Caco-2 (cell line): Measurements from ENCODE around the gene PLB1. TPM values are rescaled to one million over a fixed set of nuclear protein-coding genes. Genes with fewer than 3 reads are reported as not detected.

Source experiments
- BruUV-seq: library from RNA; stranded (reverse); fragments of 400-500 nt; replicated peaks from 2 replicates; lab custom pipeline; 2021; lab: Mats Ljungman, UMichigan
- CTCF ChIA-PET: fragments of 300-600 bp; sonication (Branson Sonifier 250); formaldehyde crosslinking; loops from one replicate; lab custom pipeline; 2022; ENCODE audit warnings: antibody characterized with exemption; lab: Charles Lee
- POLR2A ChIA-PET: fragments of 300-600 bp; sonication (Branson Sonifier 250); formaldehyde crosslinking; loops from one replicate; lab custom pipeline; 2022; ENCODE audit warnings: antibody characterized with exemption; lab: Charles Lee
- DNase-seq, 2 experiments: peaks; one replicate each; pipeline versions ENCODE4 v3.0.0 to v3.0.0-alpha.2; 2020 to 2022
- H3K27me3 ChIP-seq: replicated peaks from 2 replicates; pipeline ENCODE4 v1.6.0; 2011; ENCODE audit warnings: low read length; ENCODE audit not compliant: control insufficient read depth, insufficient read depth
- H3K36me3 ChIP-seq: 2 replicates; pipeline ENCODE4 v1.5.1; 2011; ENCODE audit warnings: low read length; ENCODE audit not compliant: control insufficient read depth, insufficient read depth
- H3K4me1 ChIP-seq: fragments of 250-450 bp; sonication (Bioruptor Pico); 2 replicates; pipeline ENCODE4 v1.5.1; 2020; ENCODE audit warnings: mild to moderate bottlenecking
- H3K4me3 ChIP-seq: 2 replicates; pipeline ENCODE4 v1.5.1; 2011; ENCODE audit warnings: low read depth, mild to moderate bottlenecking, control low read depth, low read length
- H3K9me3 ChIP-seq: fragments of 250-450 bp; sonication (Bioruptor Pico); 2 replicates; pipeline ENCODE4 v1.5.1; 2020; ENCODE audit warnings: mild to moderate bottlenecking, moderate library complexity
- H3K27ac Mint-ChIP-seq: one replicate; pipeline ENCODE4 v1.8.0; 2022; ENCODE audit warnings: mixed read lengths; ENCODE audit not compliant: unreplicated experiment
- H3K27me3 Mint-ChIP-seq: one replicate; pipeline ENCODE4 v1.8.0; 2022; ENCODE audit warnings: mixed read lengths; ENCODE audit not compliant: insufficient read depth, unreplicated experiment
- H3K36me3 Mint-ChIP-seq: one replicate; pipeline ENCODE4 v1.8.0; 2022; ENCODE audit warnings: mild to moderate bottlenecking, mixed read lengths; ENCODE audit not compliant: insufficient read depth, unreplicated experiment
- H3K4me1 Mint-ChIP-seq: one replicate; pipeline ENCODE4 v1.8.0; 2022; ENCODE audit warnings: low read depth, mixed read lengths; ENCODE audit not compliant: unreplicated experiment
- H3K4me3 Mint-ChIP-seq: one replicate; pipeline ENCODE4 v1.8.0; 2022; ENCODE audit warnings: mild to moderate bottlenecking, moderate library complexity, mixed read lengths; ENCODE audit not compliant: unreplicated experiment
- H3K9me3 Mint-ChIP-seq: one replicate; pipeline ENCODE4 v1.8.0; 2022; ENCODE audit warnings: mixed read lengths; ENCODE audit not compliant: unreplicated experiment
- intact Hi-C: fragments of 100-400 bp; cut with micrococcal nuclease; formaldehyde crosslinking; loops from one replicate; pipeline ENCODE4 v1.10.0; 2022; ENCODE audit not compliant: unreplicated experiment
- total RNA-seq: library from RNA; stranded (reverse); gene quantifications from 2 replicates; pipeline ENCODE4 v1.2.3, GENCODE V29; 2022
- TF ChIP-seq, protein P1 (sequence below), 2 experiments: fragments of 200-600 bp in 1 of 2; IDR thresholded peaks; 1 replicate in 1 of 2; 2 replicates in 1 of 2; pipeline versions ENCODE4 v1.5.1 to v1.8.0; 2011 to 2022; ENCODE audit warnings: antibody characterized with exemption in 1 of 2, control low read depth in 1 of 2, inconsistent platforms in 1 of 2, low read depth in 1 of 2, low read length in 1 of 2, mild to moderate bottlenecking in 1 of 2, moderate library complexity in 1 of 2; ENCODE audit not compliant: insufficient read depth in 1 of 2, severe bottlenecking in 1 of 2, unreplicated experiment in 1 of 2

PLB1 gene
- total RNA-seq, 1 experiment from 2014 or later = 2.8 TPM

DNA sequence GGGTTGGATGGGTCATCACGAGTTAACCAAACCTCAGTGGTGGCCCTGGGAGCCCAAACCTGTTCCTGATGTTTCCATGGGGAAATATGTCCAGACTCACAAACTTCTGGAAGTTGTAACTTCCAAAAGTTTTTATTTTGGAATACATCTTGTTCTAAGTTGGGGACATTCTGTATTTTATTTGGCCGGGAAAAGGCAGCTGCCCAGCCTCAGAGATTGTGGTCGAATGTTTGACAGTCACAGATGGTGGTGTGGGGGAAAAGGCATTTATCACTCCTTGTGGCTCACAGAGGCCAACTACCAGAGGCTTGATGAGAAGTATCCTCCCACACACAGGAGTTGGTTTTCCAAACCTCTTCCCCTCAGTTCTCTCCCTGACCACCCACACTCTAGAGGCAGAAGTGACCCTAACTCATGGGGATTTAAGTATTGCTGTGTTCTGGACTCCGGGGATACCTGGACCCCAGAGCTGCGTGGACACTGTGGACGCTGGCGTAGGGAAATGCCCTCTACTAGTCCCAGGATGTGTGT lies 131.1 kb downstream of the PLB1 start:
- Mint-ChIP-seq H3K36me3 (no peaks in the 10 kb centered on the region), H3K4me3 (no peak overlapping the region), H3K9me3 (no peaks in the 10 kb centered on the region), H3K27ac (no peak overlapping the region), H3K4me1 (peaks cover 10% of the 10 kb centered on the region), H3K27me3 (no peaks in the 10 kb centered on the region)
- BruUV-seq = no TSS peak
- intact Hi-C loops = no loop called here
- TF ChIP-seq, protein P1, sequence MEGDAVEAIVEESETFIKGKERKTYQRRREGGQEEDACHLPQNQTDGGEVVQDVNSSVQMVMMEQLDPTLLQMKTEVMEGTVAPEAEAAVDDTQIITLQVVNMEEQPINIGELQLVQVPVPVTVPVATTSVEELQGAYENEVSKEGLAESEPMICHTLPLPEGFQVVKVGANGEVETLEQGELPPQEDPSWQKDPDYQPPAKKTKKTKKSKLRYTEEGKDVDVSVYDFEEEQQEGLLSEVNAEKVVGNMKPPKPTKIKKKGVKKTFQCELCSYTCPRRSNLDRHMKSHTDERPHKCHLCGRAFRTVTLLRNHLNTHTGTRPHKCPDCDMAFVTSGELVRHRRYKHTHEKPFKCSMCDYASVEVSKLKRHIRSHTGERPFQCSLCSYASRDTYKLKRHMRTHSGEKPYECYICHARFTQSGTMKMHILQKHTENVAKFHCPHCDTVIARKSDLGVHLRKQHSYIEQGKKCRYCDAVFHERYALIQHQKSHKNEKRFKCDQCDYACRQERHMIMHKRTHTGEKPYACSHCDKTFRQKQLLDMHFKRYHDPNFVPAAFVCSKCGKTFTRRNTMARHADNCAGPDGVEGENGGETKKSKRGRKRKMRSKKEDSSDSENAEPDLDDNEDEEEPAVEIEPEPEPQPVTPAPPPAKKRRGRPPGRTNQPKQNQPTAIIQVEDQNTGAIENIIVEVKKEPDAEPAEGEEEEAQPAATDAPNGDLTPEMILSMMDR (IDR thresholded peaks at IDR 0.05; ENCODE audit: insufficient read depth in 1 of 2, low read depth in 1 of 2, low read length in 1 of 2, severe bottlenecking in 1 of 2, unreplicated experiment in 1 of 2) = no peak
- DNase-seq = no peak
- Histone ChIP-seq H3K9me3 (no peaks in the 10 kb centered on the region), H3K36me3 (no peaks in the 10 kb centered on the region; the same call in 1 of the 2 replicates), H3K4me1 (peaks cover 18% of the 10 kb centered on the region), H3K4me3 (no peak overlapping the region), H3K27me3 (no peaks in the 10 kb centered on the region)
- CTCF ChIA-PET = no interaction called here
- POLR2A ChIA-PET = no interaction called here

DNA sequence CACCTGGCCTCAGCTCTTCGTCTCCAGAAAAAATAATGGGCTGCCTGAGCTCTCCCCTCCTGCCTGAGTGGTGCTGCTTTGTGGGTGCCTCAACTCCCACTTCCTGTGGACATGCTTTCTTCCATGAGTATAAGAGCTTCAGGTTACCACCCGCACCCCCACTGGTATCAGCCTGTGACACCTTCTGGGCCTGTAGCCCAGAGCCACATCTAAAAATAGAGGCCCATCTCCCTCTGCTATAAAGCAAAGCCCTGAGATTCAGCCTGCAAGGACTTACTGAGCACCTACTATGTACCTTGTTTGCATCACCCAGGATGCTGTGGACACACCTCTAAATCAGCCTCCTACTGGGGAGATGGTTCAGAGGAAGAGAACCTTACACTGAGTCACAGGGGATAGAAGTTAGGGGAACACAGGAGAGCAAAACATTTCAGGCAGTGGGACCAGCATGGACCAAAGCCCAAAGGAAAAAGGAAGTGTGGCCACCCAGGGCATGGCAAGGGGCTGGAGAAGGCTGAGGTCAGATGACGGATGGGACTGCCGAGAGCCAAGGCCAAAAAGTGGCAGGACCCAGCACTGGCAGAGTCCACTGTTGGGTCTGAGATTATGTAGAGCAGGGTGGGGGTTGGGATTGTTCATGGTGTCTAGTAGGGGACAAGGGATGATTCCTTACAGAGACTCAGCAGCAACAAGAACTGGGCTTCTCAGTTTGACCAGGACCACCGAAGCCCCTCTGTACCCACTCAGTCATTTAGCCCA lies 132.0 kb downstream of the PLB1 start:
- no peak for DNase-seq
- no TSS peak for BruUV-seq
- Mint-ChIP-seq H3K27ac (no peak overlapping the region), H3K4me1 (peaks cover 9% of the 10 kb centered on the region), H3K27me3 (no peaks in the 10 kb centered on the region), H3K36me3 (no peaks in the 10 kb centered on the region), H3K4me3 (no peak overlapping the region), H3K9me3 (no peaks in the 10 kb centered on the region)
- H3K4me3 ChIP-seq = no peak overlapping the region
- POLR2A ChIA-PET = no interaction called here
- intact Hi-C loops = no loop called here
- CTCF ChIA-PET = no interaction called here
- no peaks in the 10 kb centered on the region; the same call in 1 of the 2 replicates for H3K36me3 ChIP-seq
- H3K27me3 ChIP-seq = no peaks in the 10 kb centered on the region
- TF ChIP-seq, protein P1 (IDR thresholded peaks at IDR 0.05; ENCODE audit: insufficient read depth in 1 of 2, low read depth in 1 of 2, low read length in 1 of 2, severe bottlenecking in 1 of 2, unreplicated experiment in 1 of 2) = no peak
- no peaks in the 10 kb centered on the region for H3K9me3 ChIP-seq
- H3K4me1 ChIP-seq = peaks cover 21% of the 10 kb centered on the region

DNA sequence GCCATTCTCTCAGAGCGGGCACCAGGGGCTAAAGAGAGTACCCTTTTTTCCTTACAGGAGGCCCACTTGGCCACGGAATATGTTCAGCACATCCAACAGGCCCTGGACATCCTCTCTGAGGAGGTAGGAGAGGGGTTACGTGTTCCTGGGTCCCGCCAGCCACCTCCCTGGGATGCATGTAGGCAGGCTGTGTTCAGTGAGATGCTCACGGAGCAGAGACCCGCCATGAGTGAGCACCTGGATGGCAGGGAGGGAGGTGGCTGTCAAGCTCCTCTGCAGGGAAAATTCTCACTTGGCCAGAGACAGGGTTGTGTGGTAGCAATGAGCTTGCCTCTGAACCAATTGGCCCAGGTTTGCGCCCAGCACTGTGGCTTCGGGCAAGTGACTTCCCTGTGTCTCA lies 132.6 kb downstream of the PLB1 start:
- no TSS peak for BruUV-seq
- CTCF ChIA-PET = no interaction called here
- Histone ChIP-seq H3K4me3 (no peak overlapping the region), H3K9me3 (no peaks in the 10 kb centered on the region), H3K27me3 (no peaks in the 10 kb centered on the region), H3K4me1 (peaks cover 27% of the 10 kb centered on the region), H3K36me3 (no peaks in the 10 kb centered on the region; the same call in 1 of the 2 replicates)
- TF ChIP-seq, protein P1 (IDR thresholded peaks at IDR 0.05; ENCODE audit: insufficient read depth in 1 of 2, low read depth in 1 of 2, low read length in 1 of 2, severe bottlenecking in 1 of 2, unreplicated experiment in 1 of 2) = no peak
- Mint-ChIP-seq H3K4me1 (peaks cover 16% of the 10 kb centered on the region), H3K27ac (no peak overlapping the region), H3K27me3 (no peaks in the 10 kb centered on the region), H3K36me3 (no peaks in the 10 kb centered on the region), H3K9me3 (no peaks in the 10 kb centered on the region), H3K4me3 (no peak overlapping the region)
- POLR2A ChIA-PET = no interaction called here
- intact Hi-C loops = no loop called here
- DNase-seq = no peak
